HepG2 (cell line): ENCODE results near the gene TBX3. TPM values are rescaled to one million over a fixed set of nuclear protein-coding genes. Genes with fewer than 3 reads are reported as not detected.

ENCODE experiments used
- FOSL2 ChIP-seq: sonication (generic); formaldehyde crosslinking; IDR thresholded peaks from 2 replicates; pipeline ENCODE4 v1.4.0; 2020; ENCODE audit warnings: missing genetic modification reagents
- HCFC1 ChIP-seq: fragments of 150-350 bp; IDR thresholded peaks from 2 replicates; pipeline ENCODE4 v1.6.1; 2014; ENCODE audit warnings: low read depth, low read length
- KDM5A ChIP-seq: fragments of 200-600 bp; sonication (generic); IDR thresholded peaks from 2 replicates; pipeline ENCODE4 v1.7.0; 2018; ENCODE audit warnings: antibody characterized with exemption, mild to moderate bottlenecking, low read length, borderline replicate concordance
- PCBP2 ChIP-seq: fragments of 200-400 bp; formaldehyde crosslinking; optimal IDR thresholded peaks from 2 replicates; pipeline ENCODE3; 2018; ENCODE audit warnings: low read length, low read depth; ENCODE audit not compliant: poor library complexity, severe bottlenecking
- ZBTB38 ChIP-seq: sonication (generic); formaldehyde crosslinking; IDR thresholded peaks from 2 replicates; pipeline ENCODE4 v1.5.1; 2020; ENCODE audit warnings: mild to moderate bottlenecking, missing genetic modification reagents
- ZNF567 ChIP-seq: sonication (generic); formaldehyde crosslinking; IDR thresholded peaks from 2 replicates; pipeline ENCODE4 v1.8.1; 2023; ENCODE audit warnings: mild to moderate bottlenecking, missing genetic modification reagents, borderline replicate concordance
- ZNF775 ChIP-seq: sonication (generic); formaldehyde crosslinking; IDR thresholded peaks from 2 replicates; pipeline ENCODE4 v1.4.0; 2020; ENCODE audit warnings: missing genetic modification reagents, mild to moderate bottlenecking, moderate library complexity, borderline replicate concordance
- ZNF777 ChIP-seq: sonication (generic); formaldehyde crosslinking; IDR thresholded peaks from 2 replicates; pipeline ENCODE4 v1.4.0; 2020; ENCODE audit warnings: missing genetic modification reagents
- ZNF781 ChIP-seq: sonication (generic); formaldehyde crosslinking; IDR thresholded peaks from 2 replicates; pipeline ENCODE4 v1.5.1; 2020; ENCODE audit warnings: borderline replicate concordance, mild to moderate bottlenecking, missing genetic modification reagents; ENCODE audit errors: not compliant biosample characterization
- ZZZ3 ChIP-seq: sonication (generic); formaldehyde crosslinking; IDR thresholded peaks from 2 replicates; pipeline ENCODE4 v1.4.0; 2020; ENCODE audit warnings: missing genetic modification reagents, mild to moderate bottlenecking, borderline replicate concordance
- polyA plus RNA-seq, 8 experiments: library from polyadenylated mRNA; depleted of rRNA in 3 of 8; stranded (reverse) in 7 of 8; unstranded in 1 of 8; fragments of >200 nt; fragmentation: Illumina TruSeq in 4 of 8; extraction: Trizol in 4 of 8; gene quantifications; 2 replicates each; pipeline versions ENCODE4 v1.2.1 to v1.2.3, GENCODE V29; 2011 to 2016; ENCODE audit warnings: low read depth in 4 of 8, missing spikeins in 1 of 8, mixed read lengths in 1 of 8; ENCODE audit not compliant: insufficient read depth in 1 of 8
- total RNA-seq, 5 experiments: library from RNA; depleted of rRNA; stranded (reverse); fragments of >200 nt; fragmentation: Illumina TruSeq; extraction: Trizol; gene quantifications; 2 replicates each; pipeline ENCODE4 v1.2.3, GENCODE V29; 2016; ENCODE audit warnings: low read depth in 1 of 5
- TF ChIP-seq, protein P1 (sequence below): sonication (generic); formaldehyde crosslinking; IDR thresholded peaks from 2 replicates; pipeline ENCODE4 v1.4.0; 2020; ENCODE audit warnings: missing genetic modification reagents, mild to moderate bottlenecking, borderline replicate concordance
- TF ChIP-seq, protein P2 (sequence below): sonication (generic); formaldehyde crosslinking; IDR thresholded peaks from 2 replicates; pipeline ENCODE4 v1.8.1; 2022; ENCODE audit warnings: low read depth, mild to moderate bottlenecking, missing genetic modification reagents
- TF ChIP-seq, protein P3 (sequence below): sonication (generic); formaldehyde crosslinking; IDR thresholded peaks from 2 replicates; pipeline ENCODE4 v1.4.0; 2020; ENCODE audit warnings: missing genetic modification reagents
- TF ChIP-seq, protein P4 (sequence below): sonication (generic); formaldehyde crosslinking; IDR thresholded peaks from 2 replicates; pipeline ENCODE4 v1.4.0; 2020; ENCODE audit warnings: missing genetic modification reagents

The TBX3 gene
- total and polyA plus RNA-seq, 2 of the 13 experiments (the other 11 are each of a cell fraction or from before 2014, with no cell fraction given), result 27.1 to 42.4 TPM

DNA sequence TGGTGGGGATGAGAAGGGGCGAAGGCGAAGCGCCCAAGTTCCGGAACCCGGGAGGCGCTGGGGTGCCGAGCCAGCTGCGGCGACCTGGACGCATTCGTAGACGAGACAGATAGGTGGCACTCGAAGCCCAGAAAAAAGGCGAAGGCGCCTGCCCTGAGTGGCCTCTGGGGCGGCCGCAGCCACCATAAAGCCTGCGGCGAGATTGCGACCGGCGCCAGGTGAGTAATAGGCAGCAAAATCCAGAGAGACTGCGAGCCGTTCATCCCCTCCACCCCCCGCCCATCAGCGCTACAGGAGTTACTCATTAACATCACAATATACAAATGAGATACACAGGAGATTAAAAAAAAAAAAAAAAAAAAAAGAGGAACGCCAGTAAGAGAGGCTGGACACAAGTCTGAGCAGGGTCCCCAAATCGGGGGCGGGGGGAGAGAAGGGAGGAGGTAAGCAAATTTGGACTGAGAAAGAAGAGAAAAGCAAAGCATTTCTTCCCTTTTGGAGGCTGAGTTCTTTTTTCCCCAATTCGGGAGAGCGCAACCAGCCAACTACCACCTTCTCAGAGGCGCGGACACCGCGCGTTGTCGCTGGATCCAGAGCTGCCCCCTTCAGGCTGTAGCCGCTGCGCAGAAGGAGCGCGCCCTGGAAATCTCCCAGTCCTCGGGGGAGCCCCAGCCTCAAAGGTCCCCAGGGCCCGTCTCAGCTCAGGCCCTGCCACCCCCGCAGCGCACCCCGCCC is 15.7 kb downstream of the TBX3 start (continued):
- TF ChIP-seq, protein P1, sequence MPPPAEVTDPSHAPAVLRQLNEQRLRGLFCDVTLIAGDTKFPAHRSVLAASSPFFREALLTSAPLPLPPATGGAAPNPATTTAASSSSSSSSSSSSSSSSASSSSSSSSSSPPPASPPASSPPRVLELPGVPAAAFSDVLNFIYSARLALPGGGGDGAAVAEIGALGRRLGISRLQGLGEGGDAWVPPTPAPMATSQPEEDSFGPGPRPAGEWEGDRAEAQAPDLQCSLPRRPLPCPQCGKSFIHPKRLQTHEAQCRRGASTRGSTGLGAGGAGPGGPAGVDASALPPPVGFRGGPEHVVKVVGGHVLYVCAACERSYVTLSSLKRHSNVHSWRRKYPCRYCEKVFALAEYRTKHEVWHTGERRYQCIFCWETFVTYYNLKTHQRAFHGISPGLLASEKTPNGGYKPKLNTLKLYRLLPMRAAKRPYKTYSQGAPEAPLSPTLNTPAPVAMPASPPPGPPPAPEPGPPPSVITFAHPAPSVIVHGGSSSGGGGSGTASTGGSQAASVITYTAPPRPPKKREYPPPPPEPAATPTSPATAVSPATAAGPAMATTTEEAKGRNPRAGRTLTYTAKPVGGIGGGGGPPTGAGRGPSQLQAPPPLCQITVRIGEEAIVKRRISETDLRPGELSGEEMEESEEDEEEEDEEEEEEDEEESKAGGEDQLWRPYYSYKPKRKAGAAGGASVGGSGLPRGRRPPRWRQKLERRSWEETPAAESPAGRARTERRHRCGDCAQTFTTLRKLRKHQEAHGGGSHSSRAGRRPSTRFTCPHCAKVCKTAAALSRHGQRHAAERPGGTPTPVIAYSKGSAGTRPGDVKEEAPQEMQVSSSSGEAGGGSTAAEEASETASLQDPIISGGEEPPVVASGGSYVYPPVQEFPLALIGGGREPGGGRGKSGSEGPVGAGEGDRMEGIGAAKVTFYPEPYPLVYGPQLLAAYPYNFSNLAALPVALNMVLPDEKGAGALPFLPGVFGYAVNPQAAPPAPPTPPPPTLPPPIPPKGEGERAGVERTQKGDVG (CRISPR knock-in tag), result no peak
- peak; percentile 15; the same call in 1 of the 2 replicates for TF ChIP-seq KDM5A
- no peak for TF ChIP-seq PCBP2
- peak; percentile 72 for TF ChIP-seq FOSL2
- TF ChIP-seq, protein P2, sequence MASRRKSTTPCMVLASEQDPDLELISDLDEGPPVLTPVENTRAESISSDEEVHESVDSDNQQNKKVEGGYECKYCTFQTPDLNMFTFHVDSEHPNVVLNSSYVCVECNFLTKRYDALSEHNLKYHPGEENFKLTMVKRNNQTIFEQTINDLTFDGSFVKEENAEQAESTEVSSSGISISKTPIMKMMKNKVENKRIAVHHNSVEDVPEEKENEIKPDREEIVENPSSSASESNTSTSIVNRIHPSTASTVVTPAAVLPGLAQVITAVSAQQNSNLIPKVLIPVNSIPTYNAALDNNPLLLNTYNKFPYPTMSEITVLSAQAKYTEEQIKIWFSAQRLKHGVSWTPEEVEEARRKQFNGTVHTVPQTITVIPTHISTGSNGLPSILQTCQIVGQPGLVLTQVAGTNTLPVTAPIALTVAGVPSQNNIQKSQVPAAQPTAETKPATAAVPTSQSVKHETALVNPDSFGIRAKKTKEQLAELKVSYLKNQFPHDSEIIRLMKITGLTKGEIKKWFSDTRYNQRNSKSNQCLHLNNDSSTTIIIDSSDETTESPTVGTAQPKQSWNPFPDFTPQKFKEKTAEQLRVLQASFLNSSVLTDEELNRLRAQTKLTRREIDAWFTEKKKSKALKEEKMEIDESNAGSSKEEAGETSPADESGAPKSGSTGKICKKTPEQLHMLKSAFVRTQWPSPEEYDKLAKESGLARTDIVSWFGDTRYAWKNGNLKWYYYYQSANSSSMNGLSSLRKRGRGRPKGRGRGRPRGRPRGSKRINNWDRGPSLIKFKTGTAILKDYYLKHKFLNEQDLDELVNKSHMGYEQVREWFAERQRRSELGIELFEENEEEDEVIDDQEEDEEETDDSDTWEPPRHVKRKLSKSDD (CRISPR knock-in tag), result peak; percentile 45; the same call in 1 of the 2 replicates
- TF ChIP-seq, protein P3, sequence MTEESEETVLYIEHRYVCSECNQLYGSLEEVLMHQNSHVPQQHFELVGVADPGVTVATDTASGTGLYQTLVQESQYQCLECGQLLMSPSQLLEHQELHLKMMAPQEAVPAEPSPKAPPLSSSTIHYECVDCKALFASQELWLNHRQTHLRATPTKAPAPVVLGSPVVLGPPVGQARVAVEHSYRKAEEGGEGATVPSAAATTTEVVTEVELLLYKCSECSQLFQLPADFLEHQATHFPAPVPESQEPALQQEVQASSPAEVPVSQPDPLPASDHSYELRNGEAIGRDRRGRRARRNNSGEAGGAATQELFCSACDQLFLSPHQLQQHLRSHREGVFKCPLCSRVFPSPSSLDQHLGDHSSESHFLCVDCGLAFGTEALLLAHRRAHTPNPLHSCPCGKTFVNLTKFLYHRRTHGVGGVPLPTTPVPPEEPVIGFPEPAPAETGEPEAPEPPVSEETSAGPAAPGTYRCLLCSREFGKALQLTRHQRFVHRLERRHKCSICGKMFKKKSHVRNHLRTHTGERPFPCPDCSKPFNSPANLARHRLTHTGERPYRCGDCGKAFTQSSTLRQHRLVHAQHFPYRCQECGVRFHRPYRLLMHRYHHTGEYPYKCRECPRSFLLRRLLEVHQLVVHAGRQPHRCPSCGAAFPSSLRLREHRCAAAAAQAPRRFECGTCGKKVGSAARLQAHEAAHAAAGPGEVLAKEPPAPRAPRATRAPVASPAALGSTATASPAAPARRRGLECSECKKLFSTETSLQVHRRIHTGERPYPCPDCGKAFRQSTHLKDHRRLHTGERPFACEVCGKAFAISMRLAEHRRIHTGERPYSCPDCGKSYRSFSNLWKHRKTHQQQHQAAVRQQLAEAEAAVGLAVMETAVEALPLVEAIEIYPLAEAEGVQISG (CRISPR knock-in tag), result peak; percentile 66
- TF ChIP-seq, protein P4, sequence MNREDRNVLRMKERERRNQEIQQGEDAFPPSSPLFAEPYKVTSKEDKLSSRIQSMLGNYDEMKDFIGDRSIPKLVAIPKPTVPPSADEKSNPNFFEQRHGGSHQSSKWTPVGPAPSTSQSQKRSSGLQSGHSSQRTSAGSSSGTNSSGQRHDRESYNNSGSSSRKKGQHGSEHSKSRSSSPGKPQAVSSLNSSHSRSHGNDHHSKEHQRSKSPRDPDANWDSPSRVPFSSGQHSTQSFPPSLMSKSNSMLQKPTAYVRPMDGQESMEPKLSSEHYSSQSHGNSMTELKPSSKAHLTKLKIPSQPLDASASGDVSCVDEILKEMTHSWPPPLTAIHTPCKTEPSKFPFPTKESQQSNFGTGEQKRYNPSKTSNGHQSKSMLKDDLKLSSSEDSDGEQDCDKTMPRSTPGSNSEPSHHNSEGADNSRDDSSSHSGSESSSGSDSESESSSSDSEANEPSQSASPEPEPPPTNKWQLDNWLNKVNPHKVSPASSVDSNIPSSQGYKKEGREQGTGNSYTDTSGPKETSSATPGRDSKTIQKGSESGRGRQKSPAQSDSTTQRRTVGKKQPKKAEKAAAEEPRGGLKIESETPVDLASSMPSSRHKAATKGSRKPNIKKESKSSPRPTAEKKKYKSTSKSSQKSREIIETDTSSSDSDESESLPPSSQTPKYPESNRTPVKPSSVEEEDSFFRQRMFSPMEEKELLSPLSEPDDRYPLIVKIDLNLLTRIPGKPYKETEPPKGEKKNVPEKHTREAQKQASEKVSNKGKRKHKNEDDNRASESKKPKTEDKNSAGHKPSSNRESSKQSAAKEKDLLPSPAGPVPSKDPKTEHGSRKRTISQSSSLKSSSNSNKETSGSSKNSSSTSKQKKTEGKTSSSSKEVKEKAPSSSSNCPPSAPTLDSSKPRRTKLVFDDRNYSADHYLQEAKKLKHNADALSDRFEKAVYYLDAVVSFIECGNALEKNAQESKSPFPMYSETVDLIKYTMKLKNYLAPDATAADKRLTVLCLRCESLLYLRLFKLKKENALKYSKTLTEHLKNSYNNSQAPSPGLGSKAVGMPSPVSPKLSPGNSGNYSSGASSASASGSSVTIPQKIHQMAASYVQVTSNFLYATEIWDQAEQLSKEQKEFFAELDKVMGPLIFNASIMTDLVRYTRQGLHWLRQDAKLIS, result no peak; the same call in 1 of the 2 replicates
- TF ChIP-seq ZNF775 (CRISPR knock-in tag), result no peak
- TF ChIP-seq ZBTB38 (CRISPR knock-in tag), result 0 out of 2 replicates have a peak, but pooled peaks have one; percentile 29
- TF ChIP-seq ZZZ3 (CRISPR knock-in tag), result no peak
- no peak for TF ChIP-seq ZNF777 (CRISPR knock-in tag)
- TF ChIP-seq HCFC1, result no peak
- peak; percentile 49 for TF ChIP-seq ZNF781 (CRISPR knock-in tag)
- TF ChIP-seq ZNF567 (CRISPR knock-in tag), result no peak
